Neural progenitor cell (in vitro differentiated cells): Measurements from ENCODE around the gene TMEM121B.

ENCODE experiments used
- EZH2phosphoT487 ChIP-seq: fragments of 200-600 bp; sonication (generic); IDR thresholded peaks from 2 replicates; pipeline ENCODE4 v1.6.1; 2017; ENCODE audit warnings: antibody characterized with exemption
- TF ChIP-seq, protein P1 (sequence below): fragments of 200-600 bp; sonication (generic); IDR thresholded peaks from 2 replicates; pipeline ENCODE4 v1.5.1; 2017; ENCODE audit warnings: antibody characterized with exemption, mild to moderate bottlenecking

DNA sequence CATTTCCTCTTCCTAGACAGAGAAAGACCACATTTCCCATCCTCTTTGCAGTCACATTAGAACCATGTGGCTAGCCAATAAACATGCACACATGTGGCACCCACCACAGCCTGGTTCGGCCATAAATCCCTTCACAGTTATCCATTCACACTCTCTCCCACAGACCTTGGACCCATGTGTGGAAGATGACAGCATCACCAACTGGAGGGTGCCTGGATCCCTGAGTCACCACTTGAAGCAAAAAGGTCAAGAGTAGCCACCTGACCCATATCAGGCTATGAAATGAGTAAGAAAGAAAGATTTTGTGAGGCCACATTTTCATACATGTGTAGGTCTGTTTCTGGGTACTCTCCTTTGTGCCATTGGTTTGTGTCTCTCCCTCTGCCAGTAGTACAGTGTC is 9.0 kb upstream of the TMEM121B start:
- TF ChIP-seq EZH2phosphoT487, result no peak
- TF ChIP-seq, protein P1, sequence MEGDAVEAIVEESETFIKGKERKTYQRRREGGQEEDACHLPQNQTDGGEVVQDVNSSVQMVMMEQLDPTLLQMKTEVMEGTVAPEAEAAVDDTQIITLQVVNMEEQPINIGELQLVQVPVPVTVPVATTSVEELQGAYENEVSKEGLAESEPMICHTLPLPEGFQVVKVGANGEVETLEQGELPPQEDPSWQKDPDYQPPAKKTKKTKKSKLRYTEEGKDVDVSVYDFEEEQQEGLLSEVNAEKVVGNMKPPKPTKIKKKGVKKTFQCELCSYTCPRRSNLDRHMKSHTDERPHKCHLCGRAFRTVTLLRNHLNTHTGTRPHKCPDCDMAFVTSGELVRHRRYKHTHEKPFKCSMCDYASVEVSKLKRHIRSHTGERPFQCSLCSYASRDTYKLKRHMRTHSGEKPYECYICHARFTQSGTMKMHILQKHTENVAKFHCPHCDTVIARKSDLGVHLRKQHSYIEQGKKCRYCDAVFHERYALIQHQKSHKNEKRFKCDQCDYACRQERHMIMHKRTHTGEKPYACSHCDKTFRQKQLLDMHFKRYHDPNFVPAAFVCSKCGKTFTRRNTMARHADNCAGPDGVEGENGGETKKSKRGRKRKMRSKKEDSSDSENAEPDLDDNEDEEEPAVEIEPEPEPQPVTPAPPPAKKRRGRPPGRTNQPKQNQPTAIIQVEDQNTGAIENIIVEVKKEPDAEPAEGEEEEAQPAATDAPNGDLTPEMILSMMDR, result no peak
